DOHH2 (cell line): ENCODE data around the gene PSMB10.

ENCODE experiments used
- H3F3A ChIP-seq: fragments of 200-600 bp; sonication (generic), shearing (Covaris generic); 2 replicates; pipeline ENCODE4 v1.6.0; 2016; ENCODE audit warnings: antibody characterized with exemption, mild to moderate bottlenecking; ENCODE audit not compliant: control insufficient read depth, insufficient read depth
- H3K27ac ChIP-seq: fragments of 200-600 bp; sonication (generic); 2 replicates; pipeline ENCODE4 v1.5.1; 2014; ENCODE audit warnings: low read depth, mild to moderate bottlenecking, low read length, moderate library complexity
- H3K27me3 ChIP-seq: fragments of 200-600 bp; sonication (generic); 2 replicates; pipeline ENCODE4 v1.6.1; 2014; ENCODE audit warnings: mild to moderate bottlenecking, low read length, mixed read lengths; ENCODE audit not compliant: control insufficient read depth
- H3K36me3 ChIP-seq: fragments of 200-600 bp; sonication (generic); 2 replicates; pipeline ENCODE4 v1.6.1; 2014; ENCODE audit warnings: mild to moderate bottlenecking, low read length, moderate library complexity, mixed read lengths; ENCODE audit not compliant: control insufficient read depth
- H3K4me1 ChIP-seq: fragments of 200-600 bp; sonication (generic); 2 replicates; pipeline ENCODE4 v1.6.1; 2014; ENCODE audit warnings: mild to moderate bottlenecking, low read length, mixed read lengths; ENCODE audit not compliant: control insufficient read depth
- H3K4me2 ChIP-seq: fragments of 200-600 bp; sonication (generic); 2 replicates; pipeline ENCODE4 v1.6.0; 2014; ENCODE audit warnings: mild to moderate bottlenecking, low read length, moderate library complexity
- H3K4me3 ChIP-seq: fragments of 200-600 bp; sonication (generic); 2 replicates; pipeline ENCODE4 v1.5.1; 2014; ENCODE audit warnings: mild to moderate bottlenecking, low read length, mixed read lengths
- H3K79me2 ChIP-seq: fragments of 200-600 bp; sonication (generic); 2 replicates; pipeline ENCODE4 v1.6.1; 2014; ENCODE audit warnings: mild to moderate bottlenecking, low read length, mixed read lengths; ENCODE audit not compliant: control insufficient read depth
- H3K9me2 ChIP-seq: fragments of 200-600 bp; sonication (generic); replicated peaks from 2 replicates; pipeline ENCODE4 v1.6.1; 2014; ENCODE audit warnings: mild to moderate bottlenecking, low read length, mixed read lengths; ENCODE audit not compliant: control insufficient read depth
- H3K9me3 ChIP-seq: fragments of 200-600 bp; sonication (generic); 2 replicates; pipeline ENCODE4 v1.6.1; 2014; ENCODE audit warnings: antibody characterized with exemption, low read length, mixed read lengths; ENCODE audit not compliant: control insufficient read depth, insufficient read depth
- H4K20me1 ChIP-seq: fragments of 200-600 bp; sonication (generic); 2 replicates; pipeline ENCODE4 v1.6.0; 2014; ENCODE audit warnings: low read depth, mild to moderate bottlenecking, antibody characterized with exemption, low read length, moderate library complexity; ENCODE audit not compliant: control insufficient read depth, insufficient read depth
- EZH2phosphoT487 ChIP-seq: fragments of 200-600 bp; sonication (generic); IDR thresholded peaks from 2 replicates; pipeline ENCODE4 v1.6.1; 2017; ENCODE audit warnings: borderline replicate concordance, mild to moderate bottlenecking, antibody characterized with exemption, low read length, moderate library complexity, mixed read lengths
- TF ChIP-seq, protein P1 (sequence below): fragments of 200-600 bp; sonication (generic); IDR thresholded peaks from one replicate; pipeline ENCODE4 v1.5.1; 2014; ENCODE audit warnings: antibody characterized with exemption, mild to moderate bottlenecking, low read depth, low read length; ENCODE audit not compliant: poor library complexity, severe bottlenecking

Gene PSMB10

GRCh38 chr16:67897231-67897630 lies 39.4 kb downstream of the PSMB10 start:
- Histone ChIP-seq H3K9me2 (no peaks in the 10 kb centered on the region), H3K4me1 (peaks cover 15% of the 10 kb centered on the region), H3K9me3 (no peaks in the 10 kb centered on the region), H3K79me2 (peaks cover 64% of the 10 kb centered on the region), H4K20me1 (no peaks in the 10 kb centered on the region), H3K27me3 (no peaks in the 10 kb centered on the region), H3F3A (no peaks in the 10 kb centered on the region), H3K27ac (no peak overlapping the region), H3K4me3 (no peak overlapping the region), H3K36me3 (no peaks in the 10 kb centered on the region; the same call in 1 of the 2 replicates), H3K4me2 (no peak overlapping the region)
- TF ChIP-seq, protein P1, sequence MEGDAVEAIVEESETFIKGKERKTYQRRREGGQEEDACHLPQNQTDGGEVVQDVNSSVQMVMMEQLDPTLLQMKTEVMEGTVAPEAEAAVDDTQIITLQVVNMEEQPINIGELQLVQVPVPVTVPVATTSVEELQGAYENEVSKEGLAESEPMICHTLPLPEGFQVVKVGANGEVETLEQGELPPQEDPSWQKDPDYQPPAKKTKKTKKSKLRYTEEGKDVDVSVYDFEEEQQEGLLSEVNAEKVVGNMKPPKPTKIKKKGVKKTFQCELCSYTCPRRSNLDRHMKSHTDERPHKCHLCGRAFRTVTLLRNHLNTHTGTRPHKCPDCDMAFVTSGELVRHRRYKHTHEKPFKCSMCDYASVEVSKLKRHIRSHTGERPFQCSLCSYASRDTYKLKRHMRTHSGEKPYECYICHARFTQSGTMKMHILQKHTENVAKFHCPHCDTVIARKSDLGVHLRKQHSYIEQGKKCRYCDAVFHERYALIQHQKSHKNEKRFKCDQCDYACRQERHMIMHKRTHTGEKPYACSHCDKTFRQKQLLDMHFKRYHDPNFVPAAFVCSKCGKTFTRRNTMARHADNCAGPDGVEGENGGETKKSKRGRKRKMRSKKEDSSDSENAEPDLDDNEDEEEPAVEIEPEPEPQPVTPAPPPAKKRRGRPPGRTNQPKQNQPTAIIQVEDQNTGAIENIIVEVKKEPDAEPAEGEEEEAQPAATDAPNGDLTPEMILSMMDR: no peak
- no peak for TF ChIP-seq EZH2phosphoT487

- H3K27me3 ChIP-seq: no peaks in the 10 kb centered on the region
- peak overlapping the region; percentile 87 for H3K4me3 ChIP-seq
- no peaks in the 10 kb centered on the region for H3K9me3 ChIP-seq
- peaks cover 18% of the 10 kb centered on the region for H3K4me1 ChIP-seq
- H3K4me2 ChIP-seq: peak overlapping the region; percentile 94
- no peak overlapping the region for H3K27ac ChIP-seq
- no peaks in the 10 kb centered on the region for H3K9me2 ChIP-seq
- peaks cover 51% of the 10 kb centered on the region for H3K79me2 ChIP-seq
- no peak for TF ChIP-seq EZH2phosphoT487
- TF ChIP-seq, protein P1: no peak
- no peaks in the 10 kb centered on the region for H3F3A ChIP-seq
- H4K20me1 ChIP-seq: no peaks in the 10 kb centered on the region
- H3K36me3 ChIP-seq: no peaks in the 10 kb centered on the region; the same call in 1 of the 2 replicates
These were observed 42.8 kb downstream of the PSMB10 start for GRCh38 chr16:67893743-67894399.

DNA sequence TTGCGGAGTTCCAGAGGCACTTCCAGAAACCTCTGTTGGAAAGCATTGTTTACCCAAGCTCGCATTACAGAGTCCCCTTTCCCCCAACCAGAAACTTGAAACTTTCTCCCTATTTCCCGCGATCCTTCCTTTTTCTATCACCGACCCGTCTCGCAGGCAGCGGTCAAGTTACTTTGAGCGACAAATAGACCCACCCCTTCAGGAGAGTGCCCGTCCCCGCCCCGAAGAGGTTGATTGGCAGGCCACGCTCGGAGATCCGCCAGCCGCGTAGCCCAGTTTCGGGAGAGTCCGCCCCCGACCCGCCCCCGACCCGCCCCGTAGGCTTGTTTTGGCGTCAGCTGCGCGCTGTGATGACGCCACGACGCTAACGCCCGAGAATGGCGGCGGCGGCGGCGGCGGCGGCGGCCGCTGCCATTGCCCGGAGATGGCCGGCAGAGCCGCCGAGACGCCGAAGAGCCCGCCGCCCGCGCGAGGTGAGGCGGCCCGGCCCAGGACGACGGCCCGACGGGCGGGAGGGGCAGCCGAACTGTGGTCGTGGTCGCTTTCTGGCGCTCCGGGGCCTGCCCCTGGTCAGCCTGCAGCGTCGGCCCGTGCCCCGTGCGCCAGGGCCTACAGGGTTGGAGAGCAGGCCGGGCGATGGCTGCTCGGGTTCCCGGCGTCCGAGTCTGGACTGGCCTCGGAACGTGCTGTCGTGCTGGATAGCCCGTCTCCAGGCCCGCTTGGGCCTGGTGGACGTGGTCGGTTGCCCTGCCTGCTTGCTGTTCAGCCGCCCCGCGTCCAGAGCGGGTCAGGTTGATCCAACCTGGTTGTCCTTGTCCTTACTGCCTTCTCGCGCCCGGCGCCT lies 43.5 kb downstream of the PSMB10 start, which contains the start of gene PSKH1:
Gene PSKH1 (plus strand): TSS at position 356 of the 844 bp plus-strand sequence. CDS start 15,496 bp downstream, outside the sequence.
- no peaks in the 10 kb centered on the region for H3K27me3 ChIP-seq
- H3K79me2 ChIP-seq: peaks cover 47% of the 10 kb centered on the region
- TF ChIP-seq, protein P1: no peak
- TF ChIP-seq EZH2phosphoT487: no peak
- no peaks in the 10 kb centered on the region for H3K9me3 ChIP-seq
- H3K9me2 ChIP-seq: no peaks in the 10 kb centered on the region
- no peaks in the 10 kb centered on the region for H3F3A ChIP-seq
- peak within 1 kb of the TSS; percentile 87 for H3K4me3 ChIP-seq
- H3K4me1 ChIP-seq: peaks cover 18% of the 10 kb centered on the region
- no peaks in the 10 kb centered on the region; the same call in 1 of the 2 replicates for H3K36me3 ChIP-seq
- peak within 1 kb of the TSS; percentile 94 for H3K4me2 ChIP-seq
- H3K27ac ChIP-seq: no peak within 1 kb of the TSS
- H4K20me1 ChIP-seq: no peaks in the 10 kb centered on the region
